Esophagus muscularis mucosa (tissue), 3 donors: ENCODE data around the gene ANKS1B.

Experiments used
- CTCF ChIP-seq, 3 experiments: fragments of 200-600 bp in 2 of 3; fragments of 450-650 bp in 1 of 3; sonication (generic) in 2 of 3; IDR thresholded peaks; one replicate each; pipeline ENCODE4 v1.5.1; 2017 to 2019; ENCODE audit warnings: antibody characterized with exemption in 3 of 3, mild to moderate bottlenecking in 2 of 3, moderate library complexity in 1 of 3
- EP300 ChIP-seq: sonication (generic); formaldehyde crosslinking; IDR thresholded peaks from one replicate; pipeline ENCODE4 v1.6.1; 2017; ENCODE audit warnings: antibody characterized with exemption

DNA sequence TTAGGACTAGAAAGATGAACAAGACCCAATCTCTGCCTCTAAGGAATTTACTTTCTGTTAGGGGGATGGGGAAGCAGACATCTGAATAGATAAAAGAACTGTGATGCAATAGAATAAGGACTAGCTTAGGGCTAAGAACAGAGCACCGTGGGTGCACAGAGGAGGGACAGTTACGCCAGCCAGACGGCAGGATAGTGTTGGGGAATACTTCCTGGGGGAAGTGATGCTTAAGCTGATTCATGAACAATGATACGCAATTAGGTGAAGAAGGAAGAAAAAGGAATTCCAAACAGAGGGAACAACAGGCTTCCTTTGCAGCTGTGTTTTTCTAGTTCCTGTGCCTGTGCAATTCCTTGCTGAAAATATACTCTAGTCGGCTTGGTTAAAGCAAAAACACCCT, 838.6 kb downstream of the ANKS1B start:
- TF ChIP-seq CTCF (IDR thresholded peaks at IDR 0.05): no peak
- no peak for TF ChIP-seq EP300
